GM18520 (cell line): ENCODE results near the gene SLC37A1.
"Not testable (repeated sequence)": the region's sequence is repeated elsewhere in the genome, so short reads cannot be mapped to it uniquely, and the experiment has no call there.

ENCODE experiments used
- ATAC-seq: cut with Tn5 transposase; IDR thresholded peaks from one replicate; pipeline ENCODE4 v1.9.1; 2021; ENCODE audit not compliant: unreplicated experiment

The SLC37A1 gene

DNA sequence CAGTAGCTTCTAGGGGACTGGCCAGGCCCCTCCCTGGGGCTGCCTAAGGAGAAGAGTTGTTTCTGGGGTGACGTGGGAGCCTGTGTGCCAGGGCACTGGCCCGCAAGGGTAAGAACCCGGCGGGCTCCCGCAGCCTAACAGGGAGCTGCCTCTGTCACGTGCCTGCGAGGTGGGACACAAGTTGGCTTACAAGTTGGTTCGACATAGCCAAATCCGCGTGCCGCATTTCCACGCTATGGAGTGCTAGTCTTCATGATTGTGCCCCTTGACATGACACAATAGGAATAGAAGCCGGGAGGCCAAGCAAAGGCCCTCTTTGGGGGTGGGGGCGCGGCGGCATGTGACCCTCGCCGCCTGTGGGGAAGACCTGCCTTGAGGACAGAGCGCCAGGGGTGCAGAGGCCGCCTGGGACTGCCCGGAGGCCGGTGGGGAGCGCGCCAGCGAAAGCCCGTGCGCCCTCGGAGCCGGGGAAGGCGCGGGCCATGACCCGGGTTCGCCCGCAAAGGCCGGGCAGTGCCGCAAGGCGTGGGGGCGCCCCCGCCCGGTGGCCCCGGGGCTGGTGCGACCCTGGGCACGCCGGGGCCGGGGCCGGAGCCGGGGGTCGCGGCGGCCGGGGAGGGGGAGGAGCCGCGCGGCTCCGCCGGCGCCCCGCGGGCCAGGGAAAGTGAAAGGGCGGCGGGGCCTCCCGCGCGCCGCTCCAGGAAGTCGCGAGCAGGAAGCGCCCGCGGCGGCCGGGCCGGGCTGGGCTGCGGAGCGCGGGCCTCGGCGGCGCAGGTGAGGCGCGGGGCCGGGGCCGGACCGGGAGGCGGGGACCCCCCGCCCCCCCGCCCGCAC, at the start of gene SLC37A1:
SLC37A1 (plus strand) TSS at position 702 of the 834 bp plus-strand sequence. CDS start 4,603 bp downstream, outside the sequence.
- peak; percentile 47 for ATAC-seq

DNA sequence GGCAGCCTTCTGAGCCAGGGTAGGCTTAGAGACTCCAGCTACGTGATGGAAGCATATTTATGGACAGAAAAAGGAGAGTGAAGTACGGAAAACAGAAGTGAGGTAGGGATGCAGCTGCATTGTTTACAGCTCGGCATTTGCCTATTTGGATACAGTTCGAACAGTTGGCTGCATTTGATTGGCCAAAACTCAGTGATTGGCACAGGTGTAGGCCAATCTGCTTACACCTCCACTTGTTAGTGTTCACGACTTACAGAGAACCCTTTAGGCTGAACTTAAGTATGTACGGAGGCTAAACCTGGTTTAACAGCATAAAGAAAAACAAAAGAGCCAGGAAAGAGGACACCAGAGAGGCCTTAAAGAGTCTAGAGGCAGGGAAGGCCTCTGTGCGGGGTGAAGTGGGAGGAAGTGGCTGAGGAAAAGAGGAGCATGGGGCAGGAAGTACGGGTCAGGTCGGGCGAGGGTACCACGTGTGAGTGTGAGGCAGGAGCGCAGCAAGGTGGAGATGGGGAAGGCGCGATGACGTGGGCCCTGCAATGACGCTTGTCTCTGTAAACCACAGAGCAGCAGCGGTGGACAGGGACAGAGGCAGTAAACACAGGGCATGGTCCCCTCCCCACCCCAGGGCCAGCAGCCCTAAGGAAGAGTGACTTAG, 49.7 kb upstream of the SLC37A1 start:
- no peak for ATAC-seq

DNA sequence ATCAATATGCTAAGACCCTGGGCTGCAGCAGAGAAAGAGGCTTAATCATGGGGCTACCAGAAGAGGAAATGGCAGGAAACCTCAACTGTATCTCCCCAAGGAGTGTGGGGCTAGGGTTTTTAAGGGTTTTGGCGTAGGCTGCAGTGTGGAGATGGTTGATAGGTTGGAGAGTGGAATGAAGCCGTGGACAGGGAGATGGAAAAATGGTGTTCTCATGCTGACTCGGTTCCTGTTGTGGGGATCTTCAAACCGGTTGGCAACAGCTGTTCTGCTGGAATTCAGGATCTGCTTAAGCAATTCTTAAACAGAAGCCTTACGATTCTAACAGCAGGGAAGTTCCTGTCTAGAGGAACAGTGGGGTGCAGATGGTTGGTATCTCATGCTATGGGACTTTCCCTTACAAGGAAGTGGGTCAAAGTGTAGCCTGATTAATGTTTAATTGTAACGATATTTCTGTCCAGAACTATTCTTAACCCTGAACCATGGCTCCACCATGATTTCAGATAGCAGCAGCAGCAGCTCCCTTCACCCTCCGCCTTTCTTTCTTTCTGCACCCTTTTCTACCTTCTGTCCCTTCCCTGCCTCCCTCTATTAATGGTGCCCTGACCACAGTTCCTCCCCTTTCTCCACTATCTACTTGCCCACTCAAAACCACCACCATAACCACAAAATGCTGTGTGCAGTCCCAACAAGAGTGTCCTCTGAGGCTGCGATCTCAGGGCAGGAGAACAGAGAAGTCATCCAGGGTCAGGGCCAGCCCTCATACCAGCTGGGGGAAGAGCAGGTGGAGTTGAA, 48.4 kb upstream of the SLC37A1 start:
- ATAC-seq, result no peak

GRCh38 chr21:42465803-42466127, 47.9 kb upstream of the SLC37A1 start:
- ATAC-seq, result no peak

DNA sequence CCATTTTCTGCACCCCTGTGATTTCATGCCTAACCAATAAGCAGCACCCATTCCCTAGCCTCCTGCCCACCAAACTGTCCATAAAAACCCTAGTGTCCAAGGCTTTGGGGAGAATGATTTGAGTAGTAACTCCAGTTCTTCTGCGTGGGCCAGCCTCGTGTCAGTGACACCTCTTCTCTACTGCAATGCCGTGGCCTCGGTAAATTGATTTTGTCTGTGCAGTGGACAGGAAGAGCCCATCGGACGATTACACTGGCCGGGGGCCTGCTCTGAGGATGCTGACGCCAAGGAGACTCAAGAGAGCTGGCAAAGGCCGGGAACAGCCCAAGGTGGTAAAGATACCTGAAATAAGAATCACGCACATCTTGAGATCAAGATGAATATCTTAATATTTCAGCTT, 47.0 kb upstream of the SLC37A1 start:
- no peak for ATAC-seq

GRCh38 chr21:42467140-42467983, 46.3 kb upstream of the SLC37A1 start:
- no peak for ATAC-seq

GRCh38 chr21:42468491-42469131, 45.0 kb upstream of the SLC37A1 start:
- no peak for ATAC-seq

DNA sequence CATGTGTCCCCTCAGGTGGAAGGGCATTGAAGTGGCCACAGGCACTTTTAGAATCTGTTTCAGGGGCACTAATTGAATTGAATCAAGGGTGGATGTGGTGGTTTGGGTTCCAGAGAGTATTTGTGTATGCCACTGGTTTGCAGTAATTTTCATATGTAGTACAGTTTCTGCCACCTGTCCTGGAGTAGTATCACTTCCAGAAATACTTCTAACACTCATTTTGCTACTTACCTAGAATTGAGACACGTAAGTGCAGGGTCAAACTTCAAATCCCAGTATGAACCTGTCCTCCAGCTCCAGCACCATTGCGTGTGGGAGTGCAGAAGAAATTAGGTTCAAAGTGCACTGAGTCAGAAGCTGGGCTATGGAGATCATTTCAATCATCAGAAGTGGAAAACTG, 44.4 kb upstream of the SLC37A1 start:
- ATAC-seq, result no peak

- not testable (repeated sequence) for ATAC-seq
These were observed 43.9 kb upstream of the SLC37A1 start for GRCh38 chr21:42469726-42470125.

DNA sequence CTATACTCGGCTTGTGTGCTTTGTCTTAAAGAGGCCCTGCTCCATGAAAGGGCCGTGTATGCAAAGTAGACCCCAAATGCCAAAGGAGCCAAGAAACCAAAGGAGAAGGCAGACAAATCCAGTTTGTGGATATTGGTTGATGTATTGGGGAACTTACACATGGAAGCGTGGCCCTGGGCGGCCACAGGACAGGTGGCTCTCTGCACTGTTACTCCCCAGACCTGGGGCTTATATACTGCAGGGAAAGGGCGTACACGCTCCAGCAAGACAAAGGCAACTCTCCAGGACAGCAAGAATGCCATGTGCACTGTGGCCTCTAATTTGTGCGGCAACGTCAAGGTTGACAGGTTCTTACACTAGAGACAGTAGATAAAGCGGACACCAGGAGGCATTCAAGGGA, 42.4 kb upstream of the SLC37A1 start:
- ATAC-seq, result no peak

- no peak for ATAC-seq
These were observed 41.8 kb upstream of the SLC37A1 start for GRCh38 chr21:42471716-42472330.

DNA sequence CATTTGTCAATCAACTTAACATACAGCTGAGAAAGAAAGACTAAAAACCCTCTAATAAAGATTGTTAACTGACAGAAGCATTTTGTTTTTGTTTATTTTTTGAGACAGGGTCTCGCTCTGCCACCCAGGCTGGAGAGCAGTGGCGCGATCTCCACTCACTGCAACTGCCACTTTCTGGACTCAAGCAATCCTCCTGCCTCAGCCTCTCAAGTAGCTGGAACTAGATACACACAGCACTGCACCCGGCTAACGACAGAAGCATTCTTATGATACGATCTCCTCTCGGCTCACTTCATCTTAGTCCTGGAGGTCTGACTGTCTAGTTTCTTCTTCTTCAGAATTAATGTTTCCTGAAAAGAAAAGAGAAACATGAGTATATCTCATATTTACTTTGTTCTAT, 41.1 kb upstream of the SLC37A1 start:
- ATAC-seq, result no peak

DNA sequence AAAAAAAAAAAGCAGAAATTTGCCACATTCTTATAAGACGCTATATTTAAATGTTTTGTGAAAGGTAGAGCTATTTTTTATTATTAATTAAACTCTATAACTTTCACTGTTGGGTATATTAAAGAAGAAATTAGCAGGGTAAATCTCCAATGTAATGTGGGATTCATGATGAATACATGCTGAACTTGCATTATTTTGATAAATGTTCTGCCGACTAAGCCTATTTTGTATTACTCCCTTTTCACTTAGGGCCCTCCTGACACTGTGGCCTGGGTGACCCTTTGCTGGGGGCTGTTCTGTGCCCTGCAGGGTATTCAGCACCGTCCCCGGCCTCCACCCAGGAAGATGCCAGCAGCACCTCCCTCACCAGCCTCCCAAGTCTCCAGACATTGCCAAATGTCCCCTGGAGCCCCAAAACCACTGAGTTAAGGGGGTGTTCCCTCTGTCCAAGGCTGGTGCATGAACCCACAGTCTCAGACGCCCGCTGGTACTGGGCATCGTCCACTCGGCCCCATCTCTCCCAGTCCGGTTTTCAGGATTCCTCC, 40.1 kb upstream of the SLC37A1 start:
- no peak for ATAC-seq

DNA sequence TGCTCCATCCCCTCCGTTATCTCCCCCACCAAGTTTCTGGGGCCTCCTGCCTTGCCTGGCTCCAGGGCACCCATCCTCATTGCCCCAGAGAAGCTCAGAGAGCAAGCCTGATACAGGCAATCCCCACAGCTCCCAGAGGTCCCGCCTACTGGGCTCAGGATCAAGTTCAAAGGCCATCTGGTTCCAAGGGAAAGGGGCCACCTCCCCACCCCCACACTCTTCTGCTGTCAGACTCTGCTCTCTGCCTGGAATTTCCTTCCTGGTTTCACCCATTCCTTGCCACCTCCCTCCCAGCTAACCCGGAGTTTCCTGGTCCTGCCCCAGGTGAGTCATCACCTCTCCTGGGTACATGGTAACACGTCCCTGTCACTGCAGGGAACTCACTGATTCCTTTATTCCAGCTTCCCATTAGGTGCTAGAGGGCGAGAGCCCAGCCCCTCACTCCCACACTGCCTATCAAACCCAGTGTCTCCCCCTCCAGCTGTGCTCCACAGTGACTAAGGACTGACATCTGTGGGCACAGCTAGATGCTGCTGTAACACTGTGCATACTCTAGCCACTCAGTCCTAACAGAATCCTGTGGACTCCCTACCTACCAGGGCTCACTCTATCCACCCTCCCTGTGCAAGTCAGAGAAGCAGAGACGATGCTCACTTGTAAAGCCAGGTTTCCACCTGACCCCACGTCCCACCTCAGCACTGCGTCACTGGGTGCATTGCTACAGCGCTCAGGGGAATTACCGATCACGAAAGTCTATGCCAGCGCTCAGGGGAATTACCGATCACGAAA, 39.4 kb upstream of the SLC37A1 start:
- ATAC-seq, result peak; percentile 57

- no peak for ATAC-seq
These were observed 38.6 kb upstream of the SLC37A1 start for GRCh38 chr21:42475036-42475435.

GRCh38 chr21:42475526-42476387, 37.9 kb upstream of the SLC37A1 start:
- no peak for ATAC-seq

DNA sequence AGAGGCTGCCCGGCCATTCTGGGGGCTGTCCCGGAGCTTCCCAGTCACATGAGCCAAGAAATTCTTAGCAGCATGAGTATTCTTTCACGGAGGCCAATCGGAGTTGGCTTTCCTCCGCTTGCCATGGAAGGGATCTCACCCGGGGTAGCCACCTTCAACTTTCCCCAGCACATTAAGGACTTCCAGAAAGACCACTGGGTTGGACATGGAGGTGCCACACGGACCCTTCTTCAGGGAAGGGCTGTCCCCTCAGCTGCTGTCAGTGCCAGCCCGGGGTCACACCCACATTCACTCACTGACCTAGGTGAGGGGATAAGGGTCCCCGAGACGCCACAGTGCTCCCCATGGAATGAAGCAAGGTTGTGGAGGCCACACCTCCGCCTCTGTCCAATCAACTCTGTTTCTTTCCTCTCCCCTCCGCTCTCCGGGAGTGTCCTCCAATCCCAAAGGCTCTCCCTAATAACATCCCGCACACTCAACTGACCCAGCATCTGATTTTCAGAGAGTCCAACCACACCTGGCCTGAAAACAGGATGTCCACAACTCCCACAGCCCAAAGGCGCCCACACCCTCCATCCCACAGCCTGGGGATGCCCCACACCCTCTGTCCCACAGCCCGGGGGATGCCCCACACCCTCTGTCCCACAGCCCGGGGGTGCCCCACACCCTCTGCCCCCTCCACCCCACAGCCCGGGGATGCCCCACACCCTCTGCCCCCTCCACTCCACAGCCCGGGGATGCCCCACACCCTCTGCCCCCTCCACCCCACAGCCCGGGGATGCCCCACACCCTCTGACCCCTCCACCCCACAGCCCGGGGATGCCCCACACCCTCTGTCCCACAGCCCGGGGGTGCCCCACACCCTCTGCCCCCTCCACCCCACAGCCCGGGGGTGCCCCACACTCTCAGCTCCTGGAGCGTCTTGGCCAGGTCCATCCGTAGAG, 37.0 kb upstream of the SLC37A1 start:
- ATAC-seq, result no peak
